Astrocyte of the cerebellum (primary cell): Measurements from ENCODE around the gene GFOD1.

ENCODE experiments used
- DNase-seq: peaks from one replicate; pipeline ENCODE4 v3.0.0-alpha.2; 2011; ENCODE audit warnings: low read depth
- H3K4me3 ChIP-seq: 2 replicates; pipeline ENCODE4 v1.5.1; 2011; ENCODE audit warnings: mild to moderate bottlenecking, low read depth, low read length, moderate library complexity
- CTCF ChIP-seq: IDR thresholded peaks from 2 replicates; pipeline ENCODE4 v1.5.1; 2012; ENCODE audit warnings: low read length, low read depth, moderate library complexity, mild to moderate bottlenecking; ENCODE audit errors: missing control alignments
- in situ Hi-C: cut with HindIII; loops from 2 replicates; pipeline ENCODE4 v1.10.0; 2017; ENCODE audit warnings: low sequenced_read_pairs

The GFOD1 gene

GRCh38 chr6:13473768-13474165, 13.6 kb downstream of the GFOD1 start:
- H3K4me3 ChIP-seq = no peak overlapping the region
- no peak for DNase-seq
- in situ Hi-C loops = no loop called here
- TF ChIP-seq CTCF = no peak

GRCh38 chr6:13472976-13473767, 14.2 kb downstream of the GFOD1 start:
- no peak for DNase-seq
- TF ChIP-seq CTCF = no peak
- in situ Hi-C loops = no loop called here
- H3K4me3 ChIP-seq = no peak overlapping the region

- no peak overlapping the region for H3K4me3 ChIP-seq
- no peak for TF ChIP-seq CTCF
- DNase-seq = peak; percentile 75
- in situ Hi-C loops = no loop called here
Observed at GRCh38 chr6:13472099-13472498, 15.3 kb downstream of the GFOD1 start.

- DNase-seq = no peak
- TF ChIP-seq CTCF = no peak
- in situ Hi-C loops = no loop called here
Observed at GRCh38 chr6:13471184-13471583, 16.2 kb downstream of the GFOD1 start.

GRCh38 chr6:13470238-13471140, 16.9 kb downstream of the GFOD1 start:
- no peak overlapping the region for H3K4me3 ChIP-seq
- in situ Hi-C loops = no loop called here
- no peak for TF ChIP-seq CTCF
- no peak for DNase-seq

More at GRCh38 chr6:13471184-13471583, 16.2 kb downstream of the GFOD1 start:
- no peak overlapping the region for H3K4me3 ChIP-seq

- TF ChIP-seq CTCF = no peak
- H3K4me3 ChIP-seq = no peak overlapping the region
- DNase-seq = no peak
- in situ Hi-C loops = no loop called here
Observed at GRCh38 chr6:13469693-13470092, 17.7 kb downstream of the GFOD1 start.
